ENCODE data around the gene DNAJB6.

The DNAJB6 gene

DNA sequence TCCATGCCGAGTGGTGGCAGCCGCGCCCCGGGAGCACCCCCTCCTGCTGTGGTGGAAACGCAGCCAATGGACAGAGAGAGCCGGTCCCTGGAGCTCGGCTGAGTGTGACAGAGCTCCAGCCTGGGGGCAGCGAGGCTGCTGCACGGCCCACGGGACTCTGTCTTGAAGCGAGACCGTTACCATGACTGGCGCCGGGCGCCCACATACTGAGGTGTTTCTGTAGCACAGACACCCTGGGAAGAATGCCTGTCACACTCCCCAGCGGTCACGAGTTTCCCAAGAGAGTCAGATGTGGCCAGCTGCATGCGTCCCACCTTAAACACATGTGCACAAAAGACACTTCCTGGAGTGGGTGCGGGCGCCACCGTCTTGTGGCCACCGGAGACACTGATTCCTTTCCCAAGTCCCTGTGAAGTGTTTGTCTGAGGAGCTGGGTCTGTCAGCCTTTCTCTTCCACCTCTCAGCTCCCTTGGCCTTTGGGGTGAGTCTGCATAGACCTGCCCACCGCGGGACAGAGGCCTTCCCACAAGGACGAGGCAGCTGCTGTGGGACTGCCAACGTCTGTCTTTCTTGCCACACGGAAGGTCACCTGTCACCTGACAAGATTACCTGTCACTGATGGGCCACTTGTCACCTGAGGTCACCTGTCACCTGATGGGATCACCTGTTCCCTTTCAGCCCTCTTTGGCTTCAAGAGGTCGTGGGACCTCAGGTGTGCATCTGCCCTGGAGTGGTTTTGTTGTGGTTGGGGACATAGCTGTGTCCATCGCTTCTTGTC lies 94.6 kb downstream of the DNAJB6 start:
- no peak for DNase-seq

- DNase-seq: no peak
These were observed 95.2 kb downstream of the DNAJB6 start for GRCh38 chr7:157431951-157432540.

- peak; percentile 69 for DNase-seq
These were observed 95.7 kb downstream of the DNAJB6 start for GRCh38 chr7:157432541-157432956.

GRCh38 chr7:157432957-157433576 lies 96.3 kb downstream of the DNAJB6 start:
- peak; percentile 61 for DNase-seq

DNA sequence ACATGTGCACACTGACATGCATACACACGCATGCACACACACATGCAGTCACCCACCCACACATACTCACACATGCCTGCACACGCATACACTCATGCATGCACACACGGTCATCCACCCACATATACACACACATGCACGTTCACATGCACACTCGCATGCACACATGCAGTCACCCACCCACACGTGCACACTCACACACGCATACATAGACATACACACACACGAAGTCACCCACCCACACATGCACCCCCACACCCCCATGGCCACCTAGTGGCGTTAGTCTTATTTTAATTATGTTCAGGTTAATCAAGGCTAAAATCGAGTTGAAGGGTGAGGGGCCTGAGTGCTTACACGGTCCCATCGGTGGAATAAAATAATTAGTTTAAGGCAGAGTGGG lies 96.8 kb downstream of the DNAJB6 start:
- DNase-seq: no peak

- DNase-seq: no peak
These were observed 97.4 kb downstream of the DNAJB6 start for GRCh38 chr7:157434231-157434630.

DNA sequence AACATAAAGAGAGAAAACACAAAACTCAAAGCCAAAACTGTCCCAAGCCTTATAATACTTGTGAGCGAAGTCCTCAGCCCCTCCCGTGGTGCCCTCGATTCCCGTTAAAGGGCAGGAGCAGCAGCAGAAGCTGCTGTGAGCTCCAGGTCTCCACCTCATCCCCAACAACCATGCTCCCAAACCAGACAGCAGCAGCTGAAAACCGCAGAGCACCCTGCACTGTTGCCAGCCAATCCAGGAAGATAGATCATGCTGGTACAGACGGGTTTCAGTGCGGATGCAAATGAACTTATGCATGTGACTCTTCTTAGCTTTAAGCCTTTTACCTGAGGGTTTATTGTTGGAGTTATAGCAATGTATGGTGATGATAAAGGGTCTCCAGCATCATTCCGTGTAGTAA lies 97.9 kb downstream of the DNAJB6 start:
- no peak for DNase-seq

DNA sequence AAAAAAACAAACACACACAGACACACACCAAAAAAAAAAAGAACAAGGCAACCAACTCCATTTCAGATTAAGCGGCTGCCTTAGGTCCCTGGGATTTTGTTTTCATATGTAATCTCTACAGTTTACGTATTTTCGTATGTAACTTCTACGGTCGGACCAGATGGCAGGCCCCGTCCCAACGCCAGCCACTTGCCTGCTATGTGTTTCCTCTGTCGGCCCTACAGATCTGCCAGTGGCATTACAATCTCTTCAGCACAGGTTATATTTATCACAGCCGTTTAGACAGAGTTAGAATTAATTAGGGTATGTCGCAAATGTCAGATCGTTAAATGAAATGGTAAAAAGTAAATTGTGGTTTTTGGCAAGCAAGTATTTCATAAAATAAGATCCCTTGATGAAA lies 99.3 kb downstream of the DNAJB6 start:
- DNase-seq: no peak

DNA sequence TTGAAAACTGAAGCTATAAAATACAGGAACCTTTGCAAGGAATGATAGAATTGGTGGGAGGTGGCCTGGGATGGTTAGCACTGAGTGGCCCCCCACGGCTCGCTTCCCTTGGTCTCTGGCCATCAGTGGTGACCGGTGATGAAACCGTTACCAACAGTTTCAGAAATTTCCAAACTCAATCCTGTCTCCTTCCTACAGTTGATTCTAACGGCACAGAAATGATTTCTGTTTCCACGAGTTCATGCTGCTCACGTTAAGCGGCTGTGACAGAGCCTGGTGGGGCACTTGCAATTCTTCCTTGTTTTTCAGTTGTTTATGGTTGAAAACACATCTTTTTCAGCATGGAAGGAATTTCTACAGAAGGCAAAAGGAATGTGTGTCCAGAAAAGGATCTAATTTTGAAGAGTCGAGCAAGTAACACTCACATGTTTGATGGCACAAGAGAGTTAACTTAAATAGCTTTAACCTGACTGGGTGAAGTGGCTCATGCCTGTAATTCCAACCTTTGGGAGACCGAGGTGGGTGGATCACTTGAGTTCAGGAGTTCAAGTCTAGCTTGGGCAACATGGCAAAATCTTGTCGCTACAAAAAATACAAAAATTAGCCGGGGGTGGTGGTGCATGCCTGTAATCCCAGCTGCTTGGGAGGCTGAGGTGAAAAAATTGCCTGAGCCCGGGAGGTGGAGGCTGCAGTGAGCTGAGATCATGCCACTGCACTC lies 100.1 kb downstream of the DNAJB6 start:
- no peak for DNase-seq

GRCh38 chr7:157437519-157438061 lies 100.8 kb downstream of the DNAJB6 start:
- no peak for DNase-seq

DNA sequence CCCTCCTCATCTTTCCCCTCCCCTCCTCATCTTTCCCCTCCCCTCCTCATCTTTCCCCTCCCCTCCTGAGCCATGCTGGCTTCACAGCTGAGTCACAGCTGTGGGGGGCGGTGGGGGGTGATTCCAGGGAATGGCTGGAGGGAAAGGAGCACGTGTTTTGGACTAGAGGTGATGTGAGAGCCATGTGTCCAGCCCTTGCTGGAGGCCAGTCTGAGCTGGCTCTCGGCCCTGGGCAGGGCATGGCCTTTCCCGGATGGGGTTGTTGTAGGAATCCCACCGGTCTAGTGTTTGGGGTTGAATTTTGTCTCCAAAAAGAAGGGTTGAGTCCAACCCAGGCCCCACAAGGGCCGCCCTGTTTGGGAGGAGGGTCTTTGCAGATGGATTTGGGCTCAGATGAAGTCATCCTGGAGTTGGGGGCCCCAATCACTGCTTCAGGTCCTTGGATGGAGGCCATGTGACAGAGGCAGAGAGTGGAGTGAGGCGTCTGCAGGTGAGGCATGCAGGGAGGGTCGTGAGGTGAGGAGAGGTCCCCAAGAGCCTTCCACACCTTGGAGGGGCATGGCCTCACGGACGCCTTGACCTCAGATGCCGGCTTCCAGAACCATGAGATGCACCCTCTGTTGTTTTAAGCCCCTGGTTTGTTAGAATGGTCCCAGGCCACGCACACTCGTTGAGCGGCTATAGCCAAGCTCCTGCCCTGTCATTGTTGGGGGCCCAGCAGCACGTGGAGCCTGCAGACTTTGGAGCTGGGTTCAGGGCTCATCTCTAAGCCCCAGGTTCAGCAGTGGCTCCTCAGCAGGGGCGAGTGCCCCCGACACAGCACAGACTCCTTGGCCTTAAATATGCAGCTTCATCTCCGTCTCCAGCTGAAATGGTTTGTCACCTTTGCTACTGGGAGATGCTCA lies 101.6 kb downstream of the DNAJB6 start:
- no peak for DNase-seq

GRCh38 chr7:157439149-157439548 lies 102.3 kb downstream of the DNAJB6 start:
- no peak for DNase-seq

DNA sequence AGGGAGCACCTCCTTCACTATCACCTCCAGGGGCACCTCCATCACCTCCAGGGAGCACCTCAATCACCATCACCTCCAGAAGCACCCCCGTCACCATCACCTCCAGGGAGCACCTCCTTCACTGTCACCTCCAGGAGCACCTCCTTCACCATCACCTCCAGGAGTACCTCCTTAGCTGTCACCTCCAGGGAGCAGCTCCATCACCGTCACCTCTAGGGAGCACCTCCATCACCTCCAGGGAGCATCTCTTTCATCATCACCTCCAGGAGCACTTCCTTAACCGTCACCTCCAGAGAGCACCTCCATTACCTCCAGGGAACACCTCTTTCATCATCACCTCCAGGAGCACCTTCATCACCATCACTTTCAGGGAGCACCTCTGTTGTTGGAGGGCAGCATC lies 103.0 kb downstream of the DNAJB6 start:
- DNase-seq: no peak

DNA sequence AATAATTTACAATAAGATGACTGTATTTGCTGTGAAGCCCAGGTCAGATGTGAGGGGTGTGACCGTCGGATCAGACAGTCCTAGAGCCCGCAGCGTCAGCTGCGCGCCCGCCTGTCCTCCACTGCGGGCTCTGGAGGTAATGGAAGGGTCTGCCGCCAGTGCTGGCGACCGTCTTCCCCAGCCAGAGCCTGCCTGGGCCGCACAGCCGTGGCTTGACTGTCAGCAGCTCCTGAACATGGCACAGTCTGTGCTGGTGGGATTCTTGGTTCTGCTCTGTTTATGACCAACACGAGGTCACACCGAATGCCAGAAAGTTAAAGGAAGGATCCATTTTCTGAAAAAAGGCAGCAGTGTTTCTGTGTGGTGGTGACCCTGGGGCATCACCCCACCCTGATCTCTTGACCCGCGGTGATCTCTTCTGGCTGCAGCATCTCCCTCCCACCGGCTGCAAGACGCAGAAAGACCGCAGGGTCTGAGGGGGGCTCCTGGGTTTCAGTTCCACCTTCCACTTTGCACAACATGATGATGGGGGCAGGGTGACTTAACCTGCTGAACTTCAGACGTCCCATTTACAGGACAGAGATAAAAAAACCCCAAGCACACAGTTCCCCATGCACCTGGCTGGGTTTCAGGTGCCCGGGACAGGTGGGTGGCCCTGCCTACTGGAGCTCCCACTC lies 103.7 kb downstream of the DNAJB6 start:
- DNase-seq: no peak

DNA sequence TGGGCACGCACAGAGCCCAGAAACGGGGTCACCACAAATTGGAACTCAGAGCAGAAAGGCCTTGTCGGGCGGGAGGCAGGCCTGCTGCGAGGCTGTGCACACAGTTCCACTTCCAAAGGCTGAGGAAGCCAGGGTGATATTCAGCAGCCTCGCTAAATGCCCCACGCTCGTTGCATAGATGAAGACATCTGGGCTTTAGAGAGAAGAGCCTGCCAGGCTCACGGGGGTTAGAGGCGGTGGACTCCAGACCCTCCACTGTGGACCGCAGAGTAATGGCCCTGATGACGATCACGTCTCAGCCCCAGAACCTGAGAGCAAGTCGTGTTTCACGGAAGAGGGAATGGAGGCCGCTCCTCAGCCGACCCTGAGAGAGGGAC lies 104.2 kb downstream of the DNAJB6 start:
- no peak for DNase-seq

- no peak for DNase-seq
These were observed 105.7 kb downstream of the DNAJB6 start for GRCh38 chr7:157442456-157442855.

DNA sequence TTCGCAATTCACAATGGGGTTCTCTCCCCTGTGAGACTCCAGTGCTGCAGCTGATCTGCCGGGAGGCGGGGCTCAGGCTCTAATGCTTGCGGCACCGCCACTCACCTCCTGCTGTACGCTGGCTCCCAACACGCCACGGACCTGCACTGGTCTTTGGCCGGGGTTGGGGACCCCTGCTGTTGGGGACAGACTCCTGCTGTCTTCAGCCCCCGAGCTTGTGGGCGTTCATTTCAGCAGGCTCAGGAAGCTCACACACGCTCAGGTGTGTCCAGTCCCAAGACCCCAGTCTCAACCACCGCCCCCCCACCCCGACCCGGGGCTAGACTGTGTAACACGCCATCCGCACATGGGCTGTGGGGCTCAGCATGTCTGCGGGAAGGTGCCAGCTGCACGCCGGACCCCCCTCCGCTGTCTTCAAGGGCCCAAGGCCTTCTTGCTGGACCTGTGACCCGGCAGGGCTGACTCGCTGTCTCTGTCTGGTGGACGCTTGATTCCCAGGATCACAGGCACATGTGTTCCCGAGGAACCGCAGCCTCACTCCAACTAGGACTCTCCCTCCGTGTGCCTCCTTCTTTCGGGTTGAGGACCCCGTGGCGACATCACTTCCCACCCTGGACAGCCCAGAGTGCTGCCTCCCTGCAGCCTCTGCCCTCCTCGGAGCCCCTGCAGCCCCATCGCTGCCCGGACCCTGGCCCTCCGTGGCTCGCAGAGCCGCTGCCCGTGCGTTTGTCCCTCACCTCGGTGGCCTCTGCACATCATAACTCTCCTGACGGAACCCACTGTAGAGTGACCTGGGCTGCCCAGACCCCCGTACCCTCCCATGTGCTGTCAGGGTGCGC lies 106.4 kb downstream of the DNAJB6 start:
- DNase-seq: no peak

DNA sequence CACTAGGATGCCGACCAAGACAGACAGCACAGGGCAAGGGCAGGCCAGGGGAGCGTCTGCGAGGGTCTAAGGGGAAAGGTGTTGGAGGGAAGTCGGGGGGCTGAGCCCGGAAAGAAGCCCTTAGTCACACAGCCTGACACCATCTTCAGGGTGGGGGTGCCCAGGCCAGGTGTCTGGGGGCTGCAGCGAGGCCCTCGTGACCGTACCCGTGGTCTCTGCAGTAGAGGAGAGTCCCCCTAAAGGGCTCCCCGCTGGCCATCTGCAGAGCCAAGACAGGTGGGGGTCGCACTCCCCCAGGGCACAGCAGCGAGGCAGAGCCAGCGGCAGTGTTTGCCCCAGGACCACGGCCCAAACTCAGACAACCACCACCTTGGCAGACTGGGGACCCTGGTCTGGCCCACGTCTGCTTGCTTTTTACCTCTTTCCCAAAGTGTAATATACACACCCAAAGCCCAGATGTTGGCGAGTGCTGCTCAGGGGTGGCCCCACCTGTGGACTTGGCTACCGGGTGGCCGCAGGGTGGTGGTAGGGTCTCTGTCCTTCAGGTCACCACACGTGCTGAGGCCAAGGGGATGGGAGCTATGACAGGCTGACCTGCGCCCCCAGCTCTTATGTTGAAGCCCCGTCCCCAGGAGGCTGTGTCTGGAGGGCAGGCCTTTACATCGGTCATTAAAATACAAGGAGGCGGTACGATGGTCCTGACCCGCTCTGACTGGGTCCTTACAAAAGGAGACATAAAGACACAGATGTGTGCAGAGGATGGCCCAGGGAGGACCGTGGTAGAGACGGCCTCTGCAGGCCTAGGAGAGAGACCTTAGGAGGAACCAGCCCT lies 107.4 kb downstream of the DNAJB6 start:
- DNase-seq: no peak

DNA sequence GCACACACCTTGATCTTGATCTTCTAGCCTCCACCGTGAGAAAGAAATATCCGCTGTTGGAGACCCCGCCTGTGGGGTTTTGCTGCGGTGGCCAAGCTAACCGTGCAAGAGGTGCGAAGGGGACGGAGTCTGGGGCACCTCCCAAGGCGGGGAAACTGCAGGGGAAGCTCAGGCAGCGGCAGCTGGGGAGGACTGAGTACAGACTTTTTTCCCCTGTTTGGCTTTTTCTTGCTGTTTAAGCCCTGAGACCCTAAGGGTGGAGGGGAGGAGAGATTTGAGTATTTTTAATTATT lies 108.0 kb downstream of the DNAJB6 start:
- DNase-seq: no peak

All from NCI-H1105 treated with DMSO at 0.1 percent for 48 hours (cell line).